Measurements from ENCODE around the gene OR52E6.
A peak's percentile ranks its signal among the peaks of the same experiment; 100 is the strongest.

The OR52E6 gene

GRCh38 chr11:5841797-5842196 is at the start of gene OR52E6:
Gene OR52E6 (minus strand): TSS chr11:5841897. CDS start chr11:5841897, 0 bp downstream.
- no peak for DNase-seq (ENCODE audit: low spot score)

GRCh38 chr11:5891216-5891800 is 49.6 kb upstream of the OR52E6 start:
- peak; percentile 54 for DNase-seq (ENCODE audit: low spot score)

- no peak for DNase-seq (ENCODE audit: low spot score)
Observed at GRCh38 chr11:5887661-5888060, 46.0 kb upstream of the OR52E6 start.

- DNase-seq (ENCODE audit: low spot score), result no peak
Observed at GRCh38 chr11:5887172-5887571, 45.5 kb upstream of the OR52E6 start.

GRCh38 chr11:5881756-5882155 is 40.1 kb upstream of the OR52E6 start:
- DNase-seq (ENCODE audit: low spot score), result no peak

GRCh38 chr11:5880329-5880728 is 38.6 kb upstream of the OR52E6 start, which contains the start of gene OR52E4:
Gene OR52E4 (plus strand): TSS chr11:5880629. CDS start chr11:5884293, 3,664 bp downstream.
- DNase-seq (ENCODE audit: low spot score), result no peak

GRCh38 chr11:5878564-5878963 is 36.9 kb upstream of the OR52E6 start:
- DNase-seq (ENCODE audit: low spot score), result no peak

GRCh38 chr11:5865826-5866225 is 24.1 kb upstream of the OR52E6 start:
- no peak for DNase-seq (ENCODE audit: low spot score)

GRCh38 chr11:5857590-5857989 is 15.9 kb upstream of the OR52E6 start, which contains the start of gene OR52E8:
Gene OR52E8 (minus strand): TSS chr11:5857690. CDS start chr11:5857690, 0 bp downstream.
- DNase-seq (ENCODE audit: low spot score), result no peak

GRCh38 chr11:5851002-5851401 is 9.3 kb upstream of the OR52E6 start:
- DNase-seq (ENCODE audit: low spot score), result no peak

GRCh38 chr11:5847711-5848110 is 6.0 kb upstream of the OR52E6 start:
- no peak for DNase-seq (ENCODE audit: low spot score)

- no peak for DNase-seq (ENCODE audit: low spot score)
Observed at GRCh38 chr11:5846701-5847100, 5.0 kb upstream of the OR52E6 start.

GRCh38 chr11:5837695-5838094 is 4.0 kb downstream of the OR52E6 start:
- DNase-seq (ENCODE audit: low spot score), result no peak

- DNase-seq (ENCODE audit: low spot score), result no peak
Observed at GRCh38 chr11:5833446-5833845, 8.3 kb downstream of the OR52E6 start.

- DNase-seq (ENCODE audit: low spot score), result no peak
Observed at GRCh38 chr11:5831196-5831829, 10.4 kb downstream of the OR52E6 start.

GRCh38 chr11:5818245-5818886 is 23.3 kb downstream of the OR52E6 start:
- DNase-seq (ENCODE audit: low spot score), result no peak

- DNase-seq (ENCODE audit: low spot score), result no peak
Observed at GRCh38 chr11:5815534-5815933, 26.2 kb downstream of the OR52E6 start.

- DNase-seq (ENCODE audit: low spot score), result no peak
Observed at GRCh38 chr11:5809905-5810795, 31.5 kb downstream of the OR52E6 start.

- peak; percentile 4 for DNase-seq (ENCODE audit: low spot score)
Observed at GRCh38 chr11:5809122-5809519, 32.6 kb downstream of the OR52E6 start.

GRCh38 chr11:5808500-5809121 is 33.1 kb downstream of the OR52E6 start, which contains the start of gene OR52N2:
Gene OR52N2 (plus strand): TSS chr11:5808924. CDS start chr11:5820336, 11,412 bp downstream.
- peak; percentile 65 for DNase-seq (ENCODE audit: low spot score)

- DNase-seq (ENCODE audit: low spot score), result no peak
Observed at GRCh38 chr11:5807580-5807979, 34.1 kb downstream of the OR52E6 start.

GRCh38 chr11:5803982-5804381 is 37.7 kb downstream of the OR52E6 start:
- no peak for DNase-seq (ENCODE audit: low spot score)

All from SW480 (cell line).